Measurements from ENCODE around the gene FAM209B. TPM values are rescaled to one million over a fixed set of nuclear protein-coding genes. Genes with fewer than 3 reads are reported as not detected.

FAM209B gene
- polyA plus RNA-seq, 2 of the 4 experiments (the other 2 are of a cell fraction) = 0.46 to 0.78 TPM

- TF ChIP-seq RAD21 (conservative IDR thresholded peaks at IDR 0.05 in 1 of 2, IDR thresholded peaks at IDR 0.05 in 1 of 2) (no peak), HEYL (CRISPR knock-in tag; IDR thresholded peaks at IDR 0.05) (no peak)
These were observed 20.0 kb downstream of the FAM209B start (continued) for GRCh38 chr20:56552911-56553629.

GRCh38 chr20:56554869-56555268, 21.8 kb downstream of the FAM209B start:
- Histone ChIP-seq H3K4me3 (no peak overlapping the region), H3K27ac (no peak overlapping the region; a peak in 1 of 6 replicates), H3K4me1 (peaks cover 19% of the 10 kb centered on the region), H3K9me3 (no peaks in the 10 kb centered on the region), H3K4me2 (peak overlapping the region; percentile 35)
- CTCF ChIA-PET = interaction anchor here (0.7 to 1.6 kb wide), 3 partner anchors 11 to 419 kb away, joined by 4 to 6 read pairs (median 4); no protein-coding TSS in a partner anchor
- peak; percentile 77 to 92 for DNase-seq (ENCODE audit: low read depth in 1 of 2, low spot score in 1 of 2)
- no peak for FAIRE-seq
- WGBS (ENCODE audit: missing lambda C conversion rate) = 4% methylated on average over 4 of the region's 4 CpGs
- TF ChIP-seq, protein P1, sequence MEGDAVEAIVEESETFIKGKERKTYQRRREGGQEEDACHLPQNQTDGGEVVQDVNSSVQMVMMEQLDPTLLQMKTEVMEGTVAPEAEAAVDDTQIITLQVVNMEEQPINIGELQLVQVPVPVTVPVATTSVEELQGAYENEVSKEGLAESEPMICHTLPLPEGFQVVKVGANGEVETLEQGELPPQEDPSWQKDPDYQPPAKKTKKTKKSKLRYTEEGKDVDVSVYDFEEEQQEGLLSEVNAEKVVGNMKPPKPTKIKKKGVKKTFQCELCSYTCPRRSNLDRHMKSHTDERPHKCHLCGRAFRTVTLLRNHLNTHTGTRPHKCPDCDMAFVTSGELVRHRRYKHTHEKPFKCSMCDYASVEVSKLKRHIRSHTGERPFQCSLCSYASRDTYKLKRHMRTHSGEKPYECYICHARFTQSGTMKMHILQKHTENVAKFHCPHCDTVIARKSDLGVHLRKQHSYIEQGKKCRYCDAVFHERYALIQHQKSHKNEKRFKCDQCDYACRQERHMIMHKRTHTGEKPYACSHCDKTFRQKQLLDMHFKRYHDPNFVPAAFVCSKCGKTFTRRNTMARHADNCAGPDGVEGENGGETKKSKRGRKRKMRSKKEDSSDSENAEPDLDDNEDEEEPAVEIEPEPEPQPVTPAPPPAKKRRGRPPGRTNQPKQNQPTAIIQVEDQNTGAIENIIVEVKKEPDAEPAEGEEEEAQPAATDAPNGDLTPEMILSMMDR (IDR thresholded peaks at IDR 0.05) = no peak
- peak in 1 of 2 experiments; percentile 53; a peak in 1 of 5 replicates for TF ChIP-seq JUN (IDR thresholded peaks at IDR 0.05)
- TF ChIP-seq RAD21 (conservative IDR thresholded peaks at IDR 0.05 in 1 of 2, IDR thresholded peaks at IDR 0.05 in 1 of 2) = 0 out of 5 replicates have a peak, but pooled peaks of 1 of the 2 experiments have one; percentile 19
- peak; percentile 47; the same call in 1 of the 2 replicates for TF ChIP-seq GATA3 (IDR thresholded peaks at IDR 0.05; ENCODE audit: borderline replicate concordance)
- TF ChIP-seq PHF8 (IDR thresholded peaks at IDR 0.05; ENCODE audit: borderline replicate concordance, low read depth) = no peak
- TF ChIP-seq MAFK (IDR thresholded peaks at IDR 0.05; ENCODE audit: partially characterized antibody) = peak; percentile 89
- no peak for TF ChIP-seq ZNF302 (CRISPR knock-in tag; IDR thresholded peaks at IDR 0.05)
- peak; percentile 75 for TF ChIP-seq FOSL2 (IDR thresholded peaks at IDR 0.05)
- TF ChIP-seq FOSL2 (CRISPR knock-in tag; IDR thresholded peaks at IDR 0.05) = peak; percentile 99
- no peak for TF ChIP-seq EHMT2 (IDR thresholded peaks at IDR 0.05; ENCODE audit: low read depth)
- peak in 1 of 2 experiments; percentile 58; a peak in 1 of 4 replicates for TF ChIP-seq CEBPB (IDR thresholded peaks at IDR 0.05)
- no peak for TF ChIP-seq RCOR1 (IDR thresholded peaks at IDR 0.05; ENCODE audit: low read depth, low read length)
- no peak for TF ChIP-seq SMC3 (IDR thresholded peaks at IDR 0.05)
- TF ChIP-seq JUNB (IDR thresholded peaks at IDR 0.05) = peak; percentile 84
- TF ChIP-seq, protein P2, sequence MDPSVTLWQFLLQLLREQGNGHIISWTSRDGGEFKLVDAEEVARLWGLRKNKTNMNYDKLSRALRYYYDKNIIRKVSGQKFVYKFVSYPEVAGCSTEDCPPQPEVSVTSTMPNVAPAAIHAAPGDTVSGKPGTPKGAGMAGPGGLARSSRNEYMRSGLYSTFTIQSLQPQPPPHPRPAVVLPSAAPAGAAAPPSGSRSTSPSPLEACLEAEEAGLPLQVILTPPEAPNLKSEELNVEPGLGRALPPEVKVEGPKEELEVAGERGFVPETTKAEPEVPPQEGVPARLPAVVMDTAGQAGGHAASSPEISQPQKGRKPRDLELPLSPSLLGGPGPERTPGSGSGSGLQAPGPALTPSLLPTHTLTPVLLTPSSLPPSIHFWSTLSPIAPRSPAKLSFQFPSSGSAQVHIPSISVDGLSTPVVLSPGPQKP (IDR thresholded peaks at IDR 0.05; ENCODE audit: low read depth, low read length) = no peak
- no peak for TF ChIP-seq CHD4 (IDR thresholded peaks at IDR 0.05; ENCODE audit: borderline replicate concordance)
- ATAC-seq = peak; percentile 88 to 91
- POLR2A ChIA-PET = no interaction called here

- 77% methylated on average over 6 of the region's 6 CpGs for WGBS (ENCODE audit: missing lambda C conversion rate)
- ChIA-PET CTCF (interaction anchor here (1.0 to 5.6 kb wide), 5 partner anchors 8 to 502 kb away, joined by 4 to 33 read pairs (median 6); no protein-coding TSS in a partner anchor), POLR2A (no interaction called here)
- H3K4me1 ChIP-seq = peaks cover 16% of the 10 kb centered on the region
- no peak overlapping the region for H3K4me2 ChIP-seq
- DNase-seq (ENCODE audit: low read depth in 1 of 2, low spot score in 1 of 2) (no peak), ATAC-seq (no peak), FAIRE-seq (no peak)
- H3K9me3 ChIP-seq = no peaks in the 10 kb centered on the region
- no peak overlapping the region for H3K27ac ChIP-seq
- no peak overlapping the region for H3K4me3 ChIP-seq
- no peak for TF ChIP-seq CHD4 (IDR thresholded peaks at IDR 0.05; ENCODE audit: borderline replicate concordance)
- TF ChIP-seq CHD2 (IDR thresholded peaks at IDR 0.05; ENCODE audit: low read length, partially characterized antibody) = no peak
- no peak for TF ChIP-seq NPAS2 (CRISPR knock-in tag; IDR thresholded peaks at IDR 0.05; ENCODE audit: borderline replicate concordance)
- TF ChIP-seq, protein P3, sequence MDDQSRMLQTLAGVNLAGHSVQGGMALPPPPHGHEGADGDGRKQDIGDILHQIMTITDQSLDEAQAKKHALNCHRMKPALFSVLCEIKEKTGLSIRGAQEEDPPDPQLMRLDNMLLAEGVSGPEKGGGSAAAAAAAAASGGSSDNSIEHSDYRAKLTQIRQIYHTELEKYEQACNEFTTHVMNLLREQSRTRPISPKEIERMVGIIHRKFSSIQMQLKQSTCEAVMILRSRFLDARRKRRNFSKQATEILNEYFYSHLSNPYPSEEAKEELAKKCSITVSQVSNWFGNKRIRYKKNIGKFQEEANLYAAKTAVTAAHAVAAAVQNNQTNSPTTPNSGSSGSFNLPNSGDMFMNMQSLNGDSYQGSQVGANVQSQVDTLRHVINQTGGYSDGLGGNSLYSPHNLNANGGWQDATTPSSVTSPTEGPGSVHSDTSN (IDR thresholded peaks at IDR 0.05) = no peak
- TF ChIP-seq NR3C1 (IDR thresholded peaks at IDR 0.05) = no peak
- no peak for TF ChIP-seq POLR2AphosphoS2 (conservative IDR thresholded peaks at IDR 0.05; ENCODE audit: low read length)
- no peak for TF ChIP-seq ZSCAN20 (CRISPR knock-in tag; IDR thresholded peaks at IDR 0.05)
- TF ChIP-seq, protein P4, sequence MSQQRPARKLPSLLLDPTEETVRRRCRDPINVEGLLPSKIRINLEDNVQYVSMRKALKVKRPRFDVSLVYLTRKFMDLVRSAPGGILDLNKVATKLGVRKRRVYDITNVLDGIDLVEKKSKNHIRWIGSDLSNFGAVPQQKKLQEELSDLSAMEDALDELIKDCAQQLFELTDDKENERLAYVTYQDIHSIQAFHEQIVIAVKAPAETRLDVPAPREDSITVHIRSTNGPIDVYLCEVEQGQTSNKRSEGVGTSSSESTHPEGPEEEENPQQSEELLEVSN (IDR thresholded peaks at IDR 0.05; ENCODE audit: borderline replicate concordance, low read depth) = no peak
- no peak for TF ChIP-seq BCL3 (IDR thresholded peaks at IDR 0.05)
These were observed 25.9 kb downstream of the FAM209B start for GRCh38 chr20:56558968-56559367.

Data from A549 (cell line).